ENCODE measurements around the gene LHPP.

GRCh38 chr10:124660404-124661125, 198.9 kb downstream of the LHPP start:
- TF ChIP-seq TBL1XR1 (IDR thresholded peaks at IDR 0.05; ENCODE audit: low read depth, low read length), result no peak
- TF ChIP-seq NBN (IDR thresholded peaks at IDR 0.05), result no peak
- no peak for TF ChIP-seq POLR2AphosphoS5 (IDR thresholded peaks at IDR 0.05; ENCODE audit: low read length)
- no peak for TF ChIP-seq HCFC1 (IDR thresholded peaks at IDR 0.05; ENCODE audit: low read length)
- no peak for TF ChIP-seq POLR2A (IDR thresholded peaks at IDR 0.05; ENCODE audit: low read depth, low read length)
- TF ChIP-seq EGR1 (IDR thresholded peaks at IDR 0.05; ENCODE audit: borderline replicate concordance in 1 of 2, low read depth in 2 of 2, low read length in 2 of 2), result no peak
- no peak for TF ChIP-seq CTCF (IDR thresholded peaks at IDR 0.05 in 2 of 3, conservative IDR thresholded peaks at IDR 0.05 in 1 of 3; ENCODE audit: control insufficient read depth in 2 of 3, extremely low read depth in 1 of 3, insufficient read depth in 1 of 3, low read depth in 3 of 3, low read length in 3 of 3)
- no peak for TF ChIP-seq PAX5 (IDR thresholded peaks at IDR 0.05; ENCODE audit: borderline replicate concordance, low read depth, low read length)
- TF ChIP-seq E2F4 (IDR thresholded peaks at IDR 0.05; ENCODE audit: low read depth, low read length), result no peak
- TF ChIP-seq ZNF217 (IDR thresholded peaks at IDR 0.05), result no peak
- TF ChIP-seq RAD21 (IDR thresholded peaks at IDR 0.05; ENCODE audit: insufficient read depth, low read depth, low read length), result no peak
- no peak for TF ChIP-seq SMC3 (IDR thresholded peaks at IDR 0.05; ENCODE audit: borderline replicate concordance, low read length)
- TF ChIP-seq MYC (IDR thresholded peaks at IDR 0.05; ENCODE audit: insufficient read depth, insufficient read length, insufficient replicate concordance, low read length, severe bottlenecking), result no peak
